ENCODE results near the gene ARHGEF16.

ARHGEF16 gene

GRCh38 chr1:3471356-3472087, 17.1 kb downstream of the ARHGEF16 start:
- H3K27ac ChIP-seq (ENCODE audit: low read depth, low read length): peak overlapping the region; percentile 96
- no peak overlapping the region; the same call in 1 of the 2 replicates for H3K4me3 ChIP-seq (ENCODE audit: low read depth, low read length)
- H3K4me1 ChIP-seq (ENCODE audit: control insufficient read depth, insufficient read depth, low read length): peaks cover 14% of the 10 kb centered on the region
- H3K9ac ChIP-seq (ENCODE audit: low read depth, low read length): peak overlapping the region; percentile 53
- H3K9me3 ChIP-seq (ENCODE audit: control insufficient read depth, insufficient read depth, low read length): no peaks in the 10 kb centered on the region
- no peaks in the 10 kb centered on the region for H3K27me3 ChIP-seq (ENCODE audit: control insufficient read depth, insufficient read depth, low read length)
- peaks cover 33% of the 10 kb centered on the region for H3K36me3 ChIP-seq (ENCODE audit: control insufficient read depth, insufficient read depth, low read length)

DNA sequence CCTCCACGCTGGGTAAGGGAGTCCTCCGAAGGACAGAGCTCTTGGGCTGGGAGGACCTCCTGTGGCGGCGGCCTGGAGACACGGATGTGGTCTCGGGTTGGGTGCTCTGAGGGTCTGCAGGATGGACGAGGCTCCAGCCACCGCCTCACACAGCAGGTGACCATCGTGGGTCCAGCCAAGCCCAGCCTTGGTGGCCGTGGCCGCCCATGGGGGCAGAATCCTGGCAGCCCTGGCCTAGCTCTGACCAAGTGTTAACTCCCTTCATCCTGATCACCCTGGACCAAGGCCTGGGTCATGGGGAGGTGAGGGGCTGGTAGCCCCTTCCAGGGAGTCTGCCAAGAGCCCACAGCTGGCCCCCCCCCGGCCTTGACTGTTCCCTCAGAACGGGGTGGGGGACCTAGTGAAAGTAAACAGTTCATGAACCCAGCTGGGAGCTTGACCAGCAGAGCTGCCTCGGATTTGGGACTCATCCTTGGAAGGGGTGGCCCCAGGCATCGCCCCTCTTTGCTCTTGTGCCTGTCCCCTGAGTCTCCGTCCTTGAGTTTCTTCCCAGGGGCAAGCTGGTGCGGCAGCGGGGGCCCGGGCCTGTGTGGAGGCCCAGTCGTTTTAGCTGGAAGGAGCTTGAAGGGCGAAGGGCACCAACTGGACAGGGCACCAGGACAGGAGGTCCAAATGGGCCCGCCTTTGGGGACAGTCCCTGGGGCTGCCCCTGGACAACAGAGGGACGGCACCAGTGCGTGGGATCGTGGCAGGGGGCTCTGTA, 17.8 kb downstream of the ARHGEF16 start:
- H3K9ac ChIP-seq (ENCODE audit: low read depth, low read length): peak overlapping the region; percentile 53; the same call in 1 of the 2 replicates
- no peaks in the 10 kb centered on the region for H3K27me3 ChIP-seq (ENCODE audit: control insufficient read depth, insufficient read depth, low read length)
- peaks cover 14% of the 10 kb centered on the region for H3K4me1 ChIP-seq (ENCODE audit: control insufficient read depth, insufficient read depth, low read length)

DNA sequence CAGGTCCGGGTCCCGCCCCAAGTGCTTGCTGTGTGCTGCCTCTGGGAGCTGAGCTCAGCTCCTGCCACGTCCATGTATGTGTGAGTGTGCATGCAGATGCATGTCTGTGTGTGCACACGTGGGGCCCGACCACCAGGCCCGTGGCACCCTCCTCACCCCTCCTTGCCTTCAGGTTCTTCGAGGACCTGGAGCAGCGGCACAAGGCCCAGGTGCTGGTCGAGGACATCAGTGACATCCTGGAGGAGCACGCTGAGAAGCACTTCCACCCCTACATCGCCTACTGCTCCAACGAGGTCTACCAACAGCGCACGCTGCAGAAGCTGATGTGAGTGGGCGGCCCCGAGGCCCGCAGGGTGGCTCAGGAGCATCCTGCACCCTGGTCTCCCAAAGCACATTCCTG, 18.4 kb downstream of the ARHGEF16 start:
- no peaks in the 10 kb centered on the region for H3K27me3 ChIP-seq (ENCODE audit: control insufficient read depth, insufficient read depth, low read length)
- H3K4me1 ChIP-seq (ENCODE audit: control insufficient read depth, insufficient read depth, low read length): peaks cover 14% of the 10 kb centered on the region
- no peaks in the 10 kb centered on the region for H3K9me3 ChIP-seq (ENCODE audit: control insufficient read depth, insufficient read depth, low read length)
- no peak overlapping the region for H3K27ac ChIP-seq (ENCODE audit: low read depth, low read length)
- H3K4me3 ChIP-seq (ENCODE audit: low read depth, low read length): no peak overlapping the region
- no peak overlapping the region for H3K9ac ChIP-seq (ENCODE audit: low read depth, low read length)
- H3K36me3 ChIP-seq (ENCODE audit: control insufficient read depth, insufficient read depth, low read length): peaks cover 35% of the 10 kb centered on the region

More for the DNA sequence above, 17.8 kb downstream of the ARHGEF16 start:
- Histone ChIP-seq H3K4me3 (ENCODE audit: low read depth, low read length) (no peak overlapping the region; the same call in 1 of the 2 replicates), H3K9me3 (ENCODE audit: control insufficient read depth, insufficient read depth, low read length) (no peaks in the 10 kb centered on the region), H3K36me3 (ENCODE audit: control insufficient read depth, insufficient read depth, low read length) (peaks cover 33% of the 10 kb centered on the region), H3K27ac (ENCODE audit: low read depth, low read length) (peak overlapping the region; percentile 96)

DNA sequence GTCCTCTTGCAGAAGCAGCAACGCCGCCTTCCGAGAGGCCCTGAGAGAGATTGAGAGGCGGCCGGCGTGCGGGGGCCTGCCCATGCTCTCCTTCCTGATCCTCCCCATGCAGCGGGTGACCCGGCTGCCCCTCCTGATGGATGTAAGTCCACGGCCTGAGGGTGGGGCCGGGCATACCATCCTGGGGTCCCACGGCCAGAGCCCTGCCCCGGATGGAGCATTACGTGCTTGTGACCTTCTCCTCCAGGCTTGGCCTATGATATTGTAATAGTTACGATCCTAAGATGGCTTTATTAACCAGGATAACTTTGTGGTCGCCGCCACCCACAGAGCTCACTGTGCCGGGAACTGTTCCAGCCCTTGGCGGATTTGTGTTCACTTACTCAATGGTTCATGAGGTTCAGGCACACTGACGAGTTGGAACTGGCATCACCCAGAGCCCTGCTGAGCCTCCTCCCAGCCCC, 18.9 kb downstream of the ARHGEF16 start:
- H3K4me3 ChIP-seq (ENCODE audit: low read depth, low read length): no peak overlapping the region
- H3K9ac ChIP-seq (ENCODE audit: low read depth, low read length): no peak overlapping the region
- H3K9me3 ChIP-seq (ENCODE audit: control insufficient read depth, insufficient read depth, low read length): no peaks in the 10 kb centered on the region
- no peak overlapping the region for H3K27ac ChIP-seq (ENCODE audit: low read depth, low read length)
- no peaks in the 10 kb centered on the region for H3K27me3 ChIP-seq (ENCODE audit: control insufficient read depth, insufficient read depth, low read length)
- peaks cover 14% of the 10 kb centered on the region for H3K4me1 ChIP-seq (ENCODE audit: control insufficient read depth, insufficient read depth, low read length)
- H3K36me3 ChIP-seq (ENCODE audit: control insufficient read depth, insufficient read depth, low read length): peaks cover 40% of the 10 kb centered on the region

DNA sequence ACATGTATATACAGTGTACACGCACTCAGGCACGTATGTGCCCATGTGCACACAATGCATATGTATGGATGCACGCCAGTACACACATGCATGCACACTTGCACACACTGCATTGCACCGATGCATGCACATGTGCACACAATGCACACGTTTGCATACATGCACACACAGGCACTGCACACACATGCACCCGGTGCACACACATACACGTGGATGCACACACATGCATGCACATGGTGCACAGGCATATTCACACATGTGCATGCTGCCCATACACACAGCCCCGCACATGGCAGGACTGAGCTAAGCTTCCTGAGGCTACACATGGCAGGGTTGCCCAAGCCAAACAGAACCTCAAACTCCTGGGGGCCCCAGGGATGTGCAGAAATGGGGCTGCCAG, 19.6 kb downstream of the ARHGEF16 start:
- H3K27me3 ChIP-seq (ENCODE audit: control insufficient read depth, insufficient read depth, low read length): no peaks in the 10 kb centered on the region
- peaks cover 14% of the 10 kb centered on the region for H3K4me1 ChIP-seq (ENCODE audit: control insufficient read depth, insufficient read depth, low read length)
- H3K9me3 ChIP-seq (ENCODE audit: control insufficient read depth, insufficient read depth, low read length): no peaks in the 10 kb centered on the region
- no peak overlapping the region for H3K27ac ChIP-seq (ENCODE audit: low read depth, low read length)
- no peak overlapping the region for H3K4me3 ChIP-seq (ENCODE audit: low read depth, low read length)
- H3K9ac ChIP-seq (ENCODE audit: low read depth, low read length): no peak overlapping the region
- peaks cover 39% of the 10 kb centered on the region for H3K36me3 ChIP-seq (ENCODE audit: control insufficient read depth, insufficient read depth, low read length)

- peaks cover 14% of the 10 kb centered on the region for H3K4me1 ChIP-seq (ENCODE audit: control insufficient read depth, insufficient read depth, low read length)
- H3K9ac ChIP-seq (ENCODE audit: low read depth, low read length): no peak overlapping the region
- peaks cover 36% of the 10 kb centered on the region for H3K36me3 ChIP-seq (ENCODE audit: control insufficient read depth, insufficient read depth, low read length)
- no peaks in the 10 kb centered on the region for H3K9me3 ChIP-seq (ENCODE audit: control insufficient read depth, insufficient read depth, low read length)
- H3K27me3 ChIP-seq (ENCODE audit: control insufficient read depth, insufficient read depth, low read length): no peaks in the 10 kb centered on the region
- no peak overlapping the region for H3K27ac ChIP-seq (ENCODE audit: low read depth, low read length)
- no peak overlapping the region for H3K4me3 ChIP-seq (ENCODE audit: low read depth, low read length)
Observed at GRCh38 chr1:3474421-3474820, 20.0 kb downstream of the ARHGEF16 start.

DNA sequence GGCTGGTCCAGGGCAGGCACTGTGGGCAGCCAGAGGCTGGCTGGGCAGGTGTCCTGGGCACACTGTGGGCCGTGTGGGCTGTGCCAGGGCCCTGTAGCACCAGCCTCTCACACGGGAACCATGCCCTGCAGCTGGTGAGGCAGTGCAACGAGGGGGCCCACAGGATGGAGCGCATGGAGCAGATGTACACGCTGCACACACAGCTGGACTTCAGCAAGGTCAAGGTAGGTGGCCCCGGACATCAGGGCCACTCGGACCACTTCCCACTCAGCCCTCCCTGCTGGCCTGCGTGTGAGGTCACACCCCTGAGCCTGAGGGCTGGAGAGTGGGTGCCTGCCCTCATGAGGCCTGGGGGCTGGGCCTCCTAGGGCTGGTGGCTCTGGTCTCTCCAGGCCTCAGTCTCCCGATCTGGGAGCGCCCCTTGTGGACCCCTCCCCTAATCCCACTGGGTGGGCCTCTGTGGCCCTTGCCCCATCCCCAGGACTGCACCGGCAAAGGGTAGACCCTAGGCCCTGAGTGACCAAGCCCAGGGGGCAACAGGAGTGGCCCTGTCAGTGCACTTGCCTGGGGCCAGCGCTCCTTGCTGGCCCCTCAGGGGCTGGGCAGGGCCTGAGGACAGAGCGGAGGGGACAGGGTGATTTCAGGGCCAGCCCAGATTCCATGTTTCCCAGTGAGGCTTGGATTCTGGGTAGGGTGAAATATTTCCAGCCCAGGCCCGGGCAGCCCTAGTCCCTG, 21.5 kb downstream of the ARHGEF16 start:
- Histone ChIP-seq H3K9me3 (ENCODE audit: control insufficient read depth, insufficient read depth, low read length) (no peaks in the 10 kb centered on the region), H3K9ac (ENCODE audit: low read depth, low read length) (no peak overlapping the region), H3K4me1 (ENCODE audit: control insufficient read depth, insufficient read depth, low read length) (peaks cover 10% of the 10 kb centered on the region), H3K4me3 (ENCODE audit: low read depth, low read length) (no peak overlapping the region), H3K36me3 (ENCODE audit: control insufficient read depth, insufficient read depth, low read length) (peaks cover 41% of the 10 kb centered on the region), H3K27me3 (ENCODE audit: control insufficient read depth, insufficient read depth, low read length) (no peaks in the 10 kb centered on the region), H3K27ac (ENCODE audit: low read depth, low read length) (no peak overlapping the region)

GRCh38 chr1:3476666-3477065, 22.2 kb downstream of the ARHGEF16 start:
- Histone ChIP-seq H3K27me3 (ENCODE audit: control insufficient read depth, insufficient read depth, low read length) (no peaks in the 10 kb centered on the region), H3K27ac (ENCODE audit: low read depth, low read length) (no peak overlapping the region), H3K36me3 (ENCODE audit: control insufficient read depth, insufficient read depth, low read length) (peaks cover 41% of the 10 kb centered on the region), H3K4me3 (ENCODE audit: low read depth, low read length) (no peak overlapping the region), H3K9ac (ENCODE audit: low read depth, low read length) (no peak overlapping the region), H3K4me1 (ENCODE audit: control insufficient read depth, insufficient read depth, low read length) (peaks cover 5% of the 10 kb centered on the region), H3K9me3 (ENCODE audit: control insufficient read depth, insufficient read depth, low read length) (no peaks in the 10 kb centered on the region)

GRCh38 chr1:3477241-3477995, 23.0 kb downstream of the ARHGEF16 start:
- H3K4me3 ChIP-seq (ENCODE audit: low read depth, low read length): no peak overlapping the region
- H3K36me3 ChIP-seq (ENCODE audit: control insufficient read depth, insufficient read depth, low read length): peaks cover 41% of the 10 kb centered on the region
- no peaks in the 10 kb centered on the region for H3K27me3 ChIP-seq (ENCODE audit: control insufficient read depth, insufficient read depth, low read length)
- no peaks in the 10 kb centered on the region for H3K9me3 ChIP-seq (ENCODE audit: control insufficient read depth, insufficient read depth, low read length)
- H3K4me1 ChIP-seq (ENCODE audit: control insufficient read depth, insufficient read depth, low read length): no peaks in the 10 kb centered on the region
- no peak overlapping the region for H3K9ac ChIP-seq (ENCODE audit: low read depth, low read length)
- H3K27ac ChIP-seq (ENCODE audit: low read depth, low read length): no peak overlapping the region

DNA sequence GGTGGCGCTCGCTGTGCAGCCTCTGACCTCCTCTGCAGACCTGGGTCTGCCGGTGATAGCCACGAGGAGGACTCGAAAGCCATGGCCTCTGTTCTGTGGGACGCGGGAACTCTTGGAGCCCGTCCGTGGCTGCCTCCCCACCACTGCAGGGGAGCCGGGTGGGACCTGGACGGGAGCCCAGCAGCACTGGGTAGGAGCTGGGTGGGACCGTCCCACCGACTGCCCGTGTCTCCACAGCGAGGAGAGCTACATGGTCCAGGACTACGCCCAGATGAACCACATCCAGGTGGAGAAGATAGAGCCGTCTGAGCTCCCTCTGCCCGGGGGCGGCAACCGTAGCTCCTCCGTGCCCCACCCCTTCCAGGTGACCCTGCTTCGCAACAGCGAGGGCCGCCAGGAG, 23.7 kb downstream of the ARHGEF16 start:
- Histone ChIP-seq H3K36me3 (ENCODE audit: control insufficient read depth, insufficient read depth, low read length) (peaks cover 37% of the 10 kb centered on the region), H3K4me1 (ENCODE audit: control insufficient read depth, insufficient read depth, low read length) (no peaks in the 10 kb centered on the region), H3K9ac (ENCODE audit: low read depth, low read length) (no peak overlapping the region), H3K27me3 (ENCODE audit: control insufficient read depth, insufficient read depth, low read length) (no peaks in the 10 kb centered on the region), H3K27ac (ENCODE audit: low read depth, low read length) (no peak overlapping the region), H3K4me3 (ENCODE audit: low read depth, low read length) (no peak overlapping the region), H3K9me3 (ENCODE audit: control insufficient read depth, insufficient read depth, low read length) (no peaks in the 10 kb centered on the region)

Measured in HUES48 (cell line).